ENCODE measurements around the gene NFX1.
A peak's percentile ranks its signal among the peaks of the same experiment; 100 is the strongest.

Gene NFX1

DNA sequence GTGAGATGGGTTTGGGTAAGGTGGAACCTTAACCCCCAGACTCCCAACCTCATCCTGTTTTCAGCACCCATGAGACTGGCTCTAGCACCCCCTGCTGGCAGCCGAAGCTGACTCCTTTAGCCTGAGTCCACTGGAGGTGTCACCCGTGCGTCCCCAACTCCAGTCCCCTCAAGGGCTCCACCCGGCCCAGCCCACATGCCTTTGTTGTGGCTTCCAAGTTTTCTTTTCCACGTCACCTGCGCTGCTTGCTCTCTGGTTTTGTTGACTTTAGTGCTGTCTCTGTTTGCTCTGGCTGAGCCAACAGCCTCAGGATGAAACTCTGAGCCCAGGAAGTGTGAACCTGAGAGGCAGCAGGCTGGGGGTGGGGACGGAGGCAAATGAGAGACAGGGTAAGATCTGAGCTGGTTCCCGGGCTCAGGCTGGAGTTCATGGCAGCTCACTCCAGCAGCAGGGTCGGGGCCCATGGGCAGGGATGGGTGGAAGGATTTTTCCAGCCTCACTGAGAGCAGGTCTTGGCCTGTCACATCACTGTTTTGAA, 125.3 kb downstream of the NFX1 start:
- POLR2A ChIA-PET = interaction anchor here (0.5 to 1.2 kb wide), 5 partner anchors 17 to 58 kb away, joined by 3 to 5 read pairs (median 3); partner anchors contain the start of genes AQP3 and NOL6
- 0 out of 2 replicates have a peak, but pooled peaks cover 3% of the 10 kb centered on the region for H3K4me1 ChIP-seq (ENCODE audit: control insufficient read depth, insufficient read depth, low read length)
- H3K9me3 ChIP-seq (ENCODE audit: control insufficient read depth, insufficient read depth, low read depth, low read length) = no peaks in the 10 kb centered on the region
- CTCF ChIA-PET = interaction anchor here (0.6 to 6.4 kb wide), 44 partner anchors 8 to 1033 kb away, joined by 3 to 51 read pairs (median 4); partner anchors contain the start of genes AQP3, AQP7, NFX1 and NOL6
- H3K27ac ChIP-seq (ENCODE audit: extremely low read depth, low read depth, low read length) = no peak overlapping the region
- H3K4me3 ChIP-seq (ENCODE audit: low read depth, low read length) = no peak overlapping the region
- no peaks in the 10 kb centered on the region for H3K36me3 ChIP-seq (ENCODE audit: control insufficient read depth in 2 of 2, insufficient read depth in 1 of 2, low read length in 2 of 2)
- no peak for TF ChIP-seq ZNF624 (tag by site-specific recombination; IDR thresholded peaks at IDR 0.05)
- TF ChIP-seq, protein P1, sequence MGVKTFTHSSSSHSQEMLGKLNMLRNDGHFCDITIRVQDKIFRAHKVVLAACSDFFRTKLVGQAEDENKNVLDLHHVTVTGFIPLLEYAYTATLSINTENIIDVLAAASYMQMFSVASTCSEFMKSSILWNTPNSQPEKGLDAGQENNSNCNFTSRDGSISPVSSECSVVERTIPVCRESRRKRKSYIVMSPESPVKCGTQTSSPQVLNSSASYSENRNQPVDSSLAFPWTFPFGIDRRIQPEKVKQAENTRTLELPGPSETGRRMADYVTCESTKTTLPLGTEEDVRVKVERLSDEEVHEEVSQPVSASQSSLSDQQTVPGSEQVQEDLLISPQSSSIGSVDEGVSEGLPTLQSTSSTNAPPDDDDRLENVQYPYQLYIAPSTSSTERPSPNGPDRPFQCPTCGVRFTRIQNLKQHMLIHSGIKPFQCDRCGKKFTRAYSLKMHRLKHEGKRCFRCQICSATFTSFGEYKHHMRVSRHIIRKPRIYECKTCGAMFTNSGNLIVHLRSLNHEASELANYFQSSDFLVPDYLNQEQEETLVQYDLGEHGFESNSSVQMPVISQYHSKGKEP (tag by site-specific recombination; IDR thresholded peaks at IDR 0.05) = no peak
- TF ChIP-seq SP7 (tag by site-specific recombination; IDR thresholded peaks at IDR 0.05) = peak; percentile 90
- TF ChIP-seq, protein P2, sequence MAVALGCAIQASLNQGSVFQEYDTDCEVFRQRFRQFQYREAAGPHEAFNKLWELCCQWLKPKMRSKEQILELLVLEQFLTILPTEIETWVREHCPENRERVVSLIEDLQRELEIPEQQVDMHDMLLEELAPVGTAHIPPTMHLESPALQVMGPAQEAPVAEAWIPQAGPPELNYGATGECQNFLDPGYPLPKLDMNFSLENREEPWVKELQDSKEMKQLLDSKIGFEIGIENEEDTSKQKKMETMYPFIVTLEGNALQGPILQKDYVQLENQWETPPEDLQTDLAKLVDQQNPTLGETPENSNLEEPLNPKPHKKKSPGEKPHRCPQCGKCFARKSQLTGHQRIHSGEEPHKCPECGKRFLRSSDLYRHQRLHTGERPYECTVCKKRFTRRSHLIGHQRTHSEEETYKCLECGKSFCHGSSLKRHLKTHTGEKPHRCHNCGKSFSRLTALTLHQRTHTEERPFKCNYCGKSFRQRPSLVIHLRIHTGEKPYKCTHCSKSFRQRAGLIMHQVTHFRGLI (tag by site-specific recombination; IDR thresholded peaks at IDR 0.05) = no peak
- no peak for TF ChIP-seq GLIS1 (tag by site-specific recombination; IDR thresholded peaks at IDR 0.05)
- no peak for TF ChIP-seq ZNF354C (tag by site-specific recombination; IDR thresholded peaks at IDR 0.05; ENCODE audit: borderline replicate concordance, low read depth)
- TF ChIP-seq ZNF112 (tag by site-specific recombination; IDR thresholded peaks at IDR 0.05) = no peak
- peak; percentile 96 for TF ChIP-seq KLF1 (tag by site-specific recombination; IDR thresholded peaks at IDR 0.05)
- TF ChIP-seq, protein P3, sequence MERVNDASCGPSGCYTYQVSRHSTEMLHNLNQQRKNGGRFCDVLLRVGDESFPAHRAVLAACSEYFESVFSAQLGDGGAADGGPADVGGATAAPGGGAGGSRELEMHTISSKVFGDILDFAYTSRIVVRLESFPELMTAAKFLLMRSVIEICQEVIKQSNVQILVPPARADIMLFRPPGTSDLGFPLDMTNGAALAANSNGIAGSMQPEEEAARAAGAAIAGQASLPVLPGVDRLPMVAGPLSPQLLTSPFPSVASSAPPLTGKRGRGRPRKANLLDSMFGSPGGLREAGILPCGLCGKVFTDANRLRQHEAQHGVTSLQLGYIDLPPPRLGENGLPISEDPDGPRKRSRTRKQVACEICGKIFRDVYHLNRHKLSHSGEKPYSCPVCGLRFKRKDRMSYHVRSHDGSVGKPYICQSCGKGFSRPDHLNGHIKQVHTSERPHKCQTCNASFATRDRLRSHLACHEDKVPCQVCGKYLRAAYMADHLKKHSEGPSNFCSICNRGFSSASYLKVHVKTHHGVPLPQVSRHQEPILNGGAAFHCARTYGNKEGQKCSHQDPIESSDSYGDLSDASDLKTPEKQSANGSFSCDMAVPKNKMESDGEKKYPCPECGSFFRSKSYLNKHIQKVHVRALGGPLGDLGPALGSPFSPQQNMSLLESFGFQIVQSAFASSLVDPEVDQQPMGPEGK (tag by site-specific recombination; IDR thresholded peaks at IDR 0.05) = peak; percentile 69
- TF ChIP-seq ZBTB48 (tag by site-specific recombination; IDR thresholded peaks at IDR 0.05) = peak; percentile 29; the same call in 1 of the 2 replicates
- TF ChIP-seq GLIS2 (tag by site-specific recombination; IDR thresholded peaks at IDR 0.05) = peak; percentile 54
- TF ChIP-seq PRDM1 (tag by site-specific recombination; IDR thresholded peaks at IDR 0.05) = no peak
- TF ChIP-seq, protein P4, sequence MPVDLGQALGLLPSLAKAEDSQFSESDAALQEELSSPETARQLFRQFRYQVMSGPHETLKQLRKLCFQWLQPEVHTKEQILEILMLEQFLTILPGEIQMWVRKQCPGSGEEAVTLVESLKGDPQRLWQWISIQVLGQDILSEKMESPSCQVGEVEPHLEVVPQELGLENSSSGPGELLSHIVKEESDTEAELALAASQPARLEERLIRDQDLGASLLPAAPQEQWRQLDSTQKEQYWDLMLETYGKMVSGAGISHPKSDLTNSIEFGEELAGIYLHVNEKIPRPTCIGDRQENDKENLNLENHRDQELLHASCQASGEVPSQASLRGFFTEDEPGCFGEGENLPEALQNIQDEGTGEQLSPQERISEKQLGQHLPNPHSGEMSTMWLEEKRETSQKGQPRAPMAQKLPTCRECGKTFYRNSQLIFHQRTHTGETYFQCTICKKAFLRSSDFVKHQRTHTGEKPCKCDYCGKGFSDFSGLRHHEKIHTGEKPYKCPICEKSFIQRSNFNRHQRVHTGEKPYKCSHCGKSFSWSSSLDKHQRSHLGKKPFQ (tag by site-specific recombination; IDR thresholded peaks at IDR 0.05) = peak; percentile 98
- no peak for TF ChIP-seq ZNF776 (tag by site-specific recombination; IDR thresholded peaks at IDR 0.05; ENCODE audit: borderline replicate concordance)
- TF ChIP-seq ZNF223 (tag by site-specific recombination; IDR thresholded peaks at IDR 0.05) = no peak
- TF ChIP-seq ZBTB17 (tag by site-specific recombination; IDR thresholded peaks at IDR 0.05) = 0 out of 2 replicates have a peak, but pooled peaks have one; percentile 19
- no peak for TF ChIP-seq ZNF626 (tag by site-specific recombination; IDR thresholded peaks at IDR 0.05)
- TF ChIP-seq, protein P5, sequence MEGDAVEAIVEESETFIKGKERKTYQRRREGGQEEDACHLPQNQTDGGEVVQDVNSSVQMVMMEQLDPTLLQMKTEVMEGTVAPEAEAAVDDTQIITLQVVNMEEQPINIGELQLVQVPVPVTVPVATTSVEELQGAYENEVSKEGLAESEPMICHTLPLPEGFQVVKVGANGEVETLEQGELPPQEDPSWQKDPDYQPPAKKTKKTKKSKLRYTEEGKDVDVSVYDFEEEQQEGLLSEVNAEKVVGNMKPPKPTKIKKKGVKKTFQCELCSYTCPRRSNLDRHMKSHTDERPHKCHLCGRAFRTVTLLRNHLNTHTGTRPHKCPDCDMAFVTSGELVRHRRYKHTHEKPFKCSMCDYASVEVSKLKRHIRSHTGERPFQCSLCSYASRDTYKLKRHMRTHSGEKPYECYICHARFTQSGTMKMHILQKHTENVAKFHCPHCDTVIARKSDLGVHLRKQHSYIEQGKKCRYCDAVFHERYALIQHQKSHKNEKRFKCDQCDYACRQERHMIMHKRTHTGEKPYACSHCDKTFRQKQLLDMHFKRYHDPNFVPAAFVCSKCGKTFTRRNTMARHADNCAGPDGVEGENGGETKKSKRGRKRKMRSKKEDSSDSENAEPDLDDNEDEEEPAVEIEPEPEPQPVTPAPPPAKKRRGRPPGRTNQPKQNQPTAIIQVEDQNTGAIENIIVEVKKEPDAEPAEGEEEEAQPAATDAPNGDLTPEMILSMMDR (tag by site-specific recombination; IDR thresholded peaks at IDR 0.05) = peak; percentile 72
- TF ChIP-seq BCL11B (tag by site-specific recombination; IDR thresholded peaks at IDR 0.05; ENCODE audit: low read depth) = peak; percentile 84
- TF ChIP-seq ZBTB20 (tag by site-specific recombination; IDR thresholded peaks at IDR 0.05) = peak; percentile 93
- TF ChIP-seq ZNF629 (tag by site-specific recombination; IDR thresholded peaks at IDR 0.05) = peak; percentile 71
- TF ChIP-seq, protein P6, sequence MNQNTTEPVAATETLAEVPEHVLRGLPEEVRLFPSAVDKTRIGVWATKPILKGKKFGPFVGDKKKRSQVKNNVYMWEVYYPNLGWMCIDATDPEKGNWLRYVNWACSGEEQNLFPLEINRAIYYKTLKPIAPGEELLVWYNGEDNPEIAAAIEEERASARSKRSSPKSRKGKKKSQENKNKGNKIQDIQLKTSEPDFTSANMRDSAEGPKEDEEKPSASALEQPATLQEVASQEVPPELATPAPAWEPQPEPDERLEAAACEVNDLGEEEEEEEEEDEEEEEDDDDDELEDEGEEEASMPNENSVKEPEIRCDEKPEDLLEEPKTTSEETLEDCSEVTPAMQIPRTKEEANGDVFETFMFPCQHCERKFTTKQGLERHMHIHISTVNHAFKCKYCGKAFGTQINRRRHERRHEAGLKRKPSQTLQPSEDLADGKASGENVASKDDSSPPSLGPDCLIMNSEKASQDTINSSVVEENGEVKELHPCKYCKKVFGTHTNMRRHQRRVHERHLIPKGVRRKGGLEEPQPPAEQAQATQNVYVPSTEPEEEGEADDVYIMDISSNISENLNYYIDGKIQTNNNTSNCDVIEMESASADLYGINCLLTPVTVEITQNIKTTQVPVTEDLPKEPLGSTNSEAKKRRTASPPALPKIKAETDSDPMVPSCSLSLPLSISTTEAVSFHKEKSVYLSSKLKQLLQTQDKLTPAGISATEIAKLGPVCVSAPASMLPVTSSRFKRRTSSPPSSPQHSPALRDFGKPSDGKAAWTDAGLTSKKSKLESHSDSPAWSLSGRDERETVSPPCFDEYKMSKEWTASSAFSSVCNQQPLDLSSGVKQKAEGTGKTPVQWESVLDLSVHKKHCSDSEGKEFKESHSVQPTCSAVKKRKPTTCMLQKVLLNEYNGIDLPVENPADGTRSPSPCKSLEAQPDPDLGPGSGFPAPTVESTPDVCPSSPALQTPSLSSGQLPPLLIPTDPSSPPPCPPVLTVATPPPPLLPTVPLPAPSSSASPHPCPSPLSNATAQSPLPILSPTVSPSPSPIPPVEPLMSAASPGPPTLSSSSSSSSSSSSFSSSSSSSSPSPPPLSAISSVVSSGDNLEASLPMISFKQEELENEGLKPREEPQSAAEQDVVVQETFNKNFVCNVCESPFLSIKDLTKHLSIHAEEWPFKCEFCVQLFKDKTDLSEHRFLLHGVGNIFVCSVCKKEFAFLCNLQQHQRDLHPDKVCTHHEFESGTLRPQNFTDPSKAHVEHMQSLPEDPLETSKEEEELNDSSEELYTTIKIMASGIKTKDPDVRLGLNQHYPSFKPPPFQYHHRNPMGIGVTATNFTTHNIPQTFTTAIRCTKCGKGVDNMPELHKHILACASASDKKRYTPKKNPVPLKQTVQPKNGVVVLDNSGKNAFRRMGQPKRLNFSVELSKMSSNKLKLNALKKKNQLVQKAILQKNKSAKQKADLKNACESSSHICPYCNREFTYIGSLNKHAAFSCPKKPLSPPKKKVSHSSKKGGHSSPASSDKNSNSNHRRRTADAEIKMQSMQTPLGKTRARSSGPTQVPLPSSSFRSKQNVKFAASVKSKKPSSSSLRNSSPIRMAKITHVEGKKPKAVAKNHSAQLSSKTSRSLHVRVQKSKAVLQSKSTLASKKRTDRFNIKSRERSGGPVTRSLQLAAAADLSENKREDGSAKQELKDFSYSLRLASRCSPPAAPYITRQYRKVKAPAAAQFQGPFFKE (tag by site-specific recombination; IDR thresholded peaks at IDR 0.05; ENCODE audit: borderline replicate concordance) = no peak
